DMS153 treated with DMSO at 0.1 percent for 48 hours (cell line): ENCODE data around the gene RFWD3.
"Not testable (repeated sequence)": the region's sequence is repeated elsewhere in the genome, so short reads cannot be mapped to it uniquely, and the experiment has no call there.

ENCODE experiments used
- DNase-seq: peaks from one replicate; lab custom pipeline; 2025; ENCODE audit not compliant: unreplicated experiment; lab: John Stamatoyannopoulos, UW

Gene RFWD3

DNA sequence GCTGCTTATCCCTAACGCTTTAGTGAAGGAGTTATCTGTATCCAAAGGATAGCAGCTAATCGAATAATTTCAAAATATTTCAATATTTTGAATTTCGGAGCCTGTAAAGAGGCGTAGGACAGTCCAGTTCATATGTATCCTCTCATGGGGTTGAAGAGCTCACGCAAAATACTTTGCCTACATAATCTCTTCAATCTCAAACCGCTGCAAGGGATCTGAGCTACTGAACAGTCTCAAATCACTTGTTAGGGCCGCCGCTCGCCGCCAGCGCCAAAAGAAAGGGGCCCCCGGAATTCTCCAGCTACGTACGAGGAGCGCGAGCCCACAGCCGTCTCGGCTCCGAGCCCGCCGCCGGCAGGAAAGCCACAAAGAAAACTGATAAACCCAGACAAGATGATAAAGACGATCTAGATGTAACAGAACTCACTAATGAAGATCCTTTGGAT, 601 bp upstream of the RFWD3 start:
- no peak for DNase-seq

GRCh38 chr16:74666010-74666421, 661 bp downstream of the RFWD3 start:
- no peak for DNase-seq

GRCh38 chr16:74661064-74661463, 5.6 kb downstream of the RFWD3 start:
- DNase-seq: no peak

DNA sequence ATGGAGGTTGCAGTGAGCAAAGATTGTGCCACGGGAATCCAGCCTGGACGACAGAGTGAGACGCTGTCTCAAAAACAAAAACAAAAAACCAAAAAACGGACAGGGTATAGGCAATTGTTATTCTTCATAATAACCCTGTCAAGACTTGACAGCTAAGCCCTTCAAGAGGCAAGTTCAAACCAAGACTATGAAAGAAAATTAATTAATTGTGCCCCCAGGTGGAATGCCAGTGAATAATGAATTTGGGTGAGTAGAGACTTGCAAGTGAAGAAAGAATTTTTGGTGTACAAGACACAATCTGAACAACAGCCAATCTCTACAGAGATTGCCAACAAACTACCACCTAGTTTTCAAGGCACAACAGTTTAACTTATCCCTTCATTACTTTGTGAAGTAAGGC, 6.3 kb downstream of the RFWD3 start:
- no peak for DNase-seq

GRCh38 chr16:74659041-74659440, 7.6 kb downstream of the RFWD3 start:
- no peak for DNase-seq

GRCh38 chr16:74657870-74658642, 8.6 kb downstream of the RFWD3 start:
- DNase-seq: no peak

- DNase-seq: no peak
These were observed 12.1 kb downstream of the RFWD3 start for GRCh38 chr16:74654536-74655050.

GRCh38 chr16:74652883-74653282, 13.8 kb downstream of the RFWD3 start:
- DNase-seq: not testable (repeated sequence)

DNA sequence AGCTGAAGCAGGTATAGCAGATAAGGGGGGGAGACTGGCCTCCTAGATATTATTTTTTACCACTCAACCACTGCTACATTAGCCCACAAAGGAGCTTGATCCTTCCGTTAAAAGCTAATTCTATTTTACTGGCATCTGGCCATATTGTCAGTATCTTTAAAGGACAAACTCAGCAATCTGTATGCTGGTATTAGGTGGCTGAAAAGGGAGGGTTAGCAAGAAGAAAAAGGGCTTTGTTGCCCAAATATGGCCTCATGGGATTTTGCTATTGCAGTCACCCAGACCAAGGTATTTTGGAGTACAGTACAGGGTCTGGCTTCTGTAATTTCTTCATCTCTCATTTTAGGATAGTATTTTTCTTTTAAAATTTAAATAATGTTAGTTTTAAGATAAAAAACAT, 14.4 kb downstream of the RFWD3 start:
- DNase-seq: no peak

GRCh38 chr16:74651841-74652240, 14.8 kb downstream of the RFWD3 start:
- DNase-seq: no peak

DNA sequence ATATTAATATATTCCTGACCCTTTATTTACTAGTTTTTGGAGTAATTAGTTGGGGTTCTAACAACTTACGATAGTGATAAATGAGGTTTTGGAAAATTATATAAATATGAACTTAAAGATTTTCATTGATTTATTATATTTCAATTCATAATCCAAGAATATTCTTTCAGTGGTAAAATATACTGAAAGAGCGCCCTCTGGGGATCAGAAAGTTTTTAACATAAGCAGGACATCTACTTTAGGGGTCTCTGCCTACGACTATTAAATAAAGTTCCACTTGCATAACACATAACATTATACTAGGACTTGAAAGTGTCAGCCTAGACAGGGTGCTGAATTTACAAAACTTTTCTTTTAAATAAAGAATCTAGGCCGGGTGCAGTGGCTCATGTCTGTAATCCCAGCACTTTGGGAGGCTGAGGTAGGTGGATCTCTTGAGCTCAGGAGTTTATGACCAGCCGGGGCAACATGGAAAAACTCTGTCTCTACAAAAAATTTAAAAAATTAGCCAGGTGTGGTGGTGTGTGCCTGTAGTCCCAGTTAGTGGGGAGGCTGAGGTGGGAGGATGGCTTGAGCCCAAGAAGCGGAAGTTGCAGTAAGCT, 15.6 kb downstream of the RFWD3 start:
- no peak for DNase-seq

GRCh38 chr16:74649839-74650504, 16.7 kb downstream of the RFWD3 start:
- no peak for DNase-seq

GRCh38 chr16:74641969-74642368, 24.7 kb downstream of the RFWD3 start:
- no peak for DNase-seq

GRCh38 chr16:74637742-74638453, 28.8 kb downstream of the RFWD3 start:
- DNase-seq: no peak

- DNase-seq: no peak
These were observed 31.4 kb downstream of the RFWD3 start for GRCh38 chr16:74635303-74635702.

GRCh38 chr16:74633686-74634085, 33.0 kb downstream of the RFWD3 start:
- no peak for DNase-seq

DNA sequence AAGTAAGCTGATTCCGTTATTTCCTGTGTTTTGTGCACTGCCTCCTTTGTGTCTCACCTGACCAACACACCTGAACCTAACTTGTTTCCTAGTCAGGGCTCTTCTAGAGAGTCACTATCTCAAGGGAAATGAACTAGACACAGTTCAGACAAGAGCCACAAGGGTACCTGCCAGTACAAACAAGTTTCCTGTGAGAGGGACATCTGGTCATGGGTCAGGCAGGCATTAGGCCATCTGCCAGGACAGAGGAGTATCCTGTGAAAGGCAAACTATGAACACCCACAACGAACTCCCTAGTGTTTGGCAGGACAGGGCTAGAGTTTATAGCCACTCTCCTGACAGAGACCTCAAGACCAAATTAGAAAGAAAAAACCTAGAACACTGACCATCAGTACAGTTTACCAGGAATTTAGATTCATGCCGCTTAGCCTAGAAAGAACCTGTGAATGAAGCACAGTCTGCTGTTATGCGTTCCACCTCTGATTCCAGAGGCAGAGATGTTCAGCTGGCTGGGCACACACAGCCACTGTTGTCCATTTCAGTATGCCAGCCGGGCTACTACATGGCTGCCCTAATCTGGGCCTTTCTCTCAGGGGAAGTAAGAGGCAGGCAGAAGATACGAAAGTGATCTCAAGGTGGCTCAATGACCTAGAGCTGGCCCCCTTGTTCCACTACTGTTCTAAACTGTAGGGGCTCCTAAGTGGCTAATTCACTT, 39.0 kb downstream of the RFWD3 start:
- DNase-seq: no peak

DNA sequence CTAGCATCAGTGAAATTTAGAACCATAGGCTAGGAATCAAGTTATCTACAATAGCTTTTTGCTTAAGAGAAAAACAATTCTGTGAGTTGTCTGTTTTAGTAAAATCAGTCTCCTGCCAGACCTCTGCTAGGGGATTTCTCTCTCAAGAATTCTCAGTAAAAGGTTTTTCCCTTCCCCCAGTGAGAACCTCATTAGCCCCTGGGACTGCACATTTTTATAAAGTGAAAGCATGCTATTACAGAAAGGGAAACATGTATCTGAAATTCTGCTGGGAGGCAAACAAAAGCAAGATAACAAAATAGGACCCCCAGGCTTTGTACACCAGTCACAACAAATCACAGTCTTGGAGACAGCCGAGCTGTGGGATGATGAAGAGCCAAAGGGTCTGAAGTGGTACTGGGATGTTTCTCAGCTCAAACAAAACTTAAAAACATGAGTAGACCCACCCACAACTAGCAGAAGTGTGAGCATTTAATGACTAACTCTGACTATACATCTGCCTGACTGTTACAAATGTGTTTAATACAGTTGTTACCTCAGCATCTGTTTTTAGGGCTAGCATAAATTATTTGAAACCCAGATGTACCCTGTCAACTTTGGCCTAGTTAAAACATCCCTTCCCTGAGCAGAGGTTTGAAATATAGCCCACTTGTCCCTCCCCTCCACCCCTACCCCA, 39.8 kb downstream of the RFWD3 start:
- DNase-seq: no peak

GRCh38 chr16:74625500-74626350, 41.0 kb downstream of the RFWD3 start:
- DNase-seq: no peak
